Peyer's patch (tissue), 4 donors: ENCODE data around the gene HCCS. TPM values are rescaled to one million over a fixed set of nuclear protein-coding genes. Genes with fewer than 3 reads are reported as not detected.

ENCODE experiments used
- DNase-seq, 3 donors: peaks; one replicate each; pipeline ENCODE4 v3.0.0-alpha.2; 2017 to 2019
- H3K27ac ChIP-seq, 4 donors: fragments of 200-600 bp; sonication (generic); one replicate each; pipeline ENCODE4 v1.5.1; 2016 to 2019
- H3K27me3 ChIP-seq, 2 donors: fragments of 200-600 bp; sonication (generic); one replicate each; pipeline ENCODE4 v1.5.1; 2019
- H3K36me3 ChIP-seq, 3 donors: fragments of 200-600 bp; sonication (generic); one replicate each; pipeline ENCODE4 v1.5.1; 2016 to 2019
- H3K4me1 ChIP-seq, 4 donors: fragments of 200-600 bp; sonication (generic); one replicate each; pipeline ENCODE4 v1.5.1; 2016 to 2019
- H3K4me3 ChIP-seq, 4 donors: fragments of 200-600 bp; sonication (generic); 1 replicate in 3 of 4; 2 replicates in 1 of 4; pipeline ENCODE4 v1.5.1; 2016 to 2019; ENCODE audit warnings: mild to moderate bottlenecking in 1 of 4
- H3K9me3 ChIP-seq, 4 donors: fragments of 200-600 bp; sonication (generic); one replicate each; pipeline ENCODE4 v1.5.1; 2016 to 2019; ENCODE audit warnings: mild to moderate bottlenecking in 1 of 4
- POLR2A ChIP-seq, 2 donors: fragments of 450-650 bp; IDR thresholded peaks; one replicate each; pipeline ENCODE4 v1.5.1; 2017; ENCODE audit warnings: antibody characterized with exemption in 2 of 2, mild to moderate bottlenecking in 2 of 2, moderate library complexity in 2 of 2
- small RNA-seq, 2 donors: library from RNA; depleted of rRNA; stranded (forward); fragments of <200 nt; gene quantifications; one replicate each; pipeline ENCODE3, GENCODE V24; 2016
- total RNA-seq, 4 donors: library from RNA; depleted of rRNA; stranded (reverse); fragments of >200 nt; gene quantifications; one replicate each; pipeline ENCODE4 v1.1.0, GENCODE V29; 2016
- TF ChIP-seq, protein P1 (sequence below), 6 experiments: fragments of 450-650 bp in 4 of 6; fragments of 200-600 bp in 2 of 6; sonication (generic) in 1 of 6; IDR thresholded peaks; one replicate each; pipeline ENCODE4 v1.5.1; 2017 to 2019; ENCODE audit warnings: antibody characterized with exemption in 6 of 6, mild to moderate bottlenecking in 3 of 6, moderate library complexity in 1 of 6

The HCCS gene
- total RNA-seq, 4 donors from 2014 or later: 5.8 to 17.0 (median 10.4) TPM

DNA sequence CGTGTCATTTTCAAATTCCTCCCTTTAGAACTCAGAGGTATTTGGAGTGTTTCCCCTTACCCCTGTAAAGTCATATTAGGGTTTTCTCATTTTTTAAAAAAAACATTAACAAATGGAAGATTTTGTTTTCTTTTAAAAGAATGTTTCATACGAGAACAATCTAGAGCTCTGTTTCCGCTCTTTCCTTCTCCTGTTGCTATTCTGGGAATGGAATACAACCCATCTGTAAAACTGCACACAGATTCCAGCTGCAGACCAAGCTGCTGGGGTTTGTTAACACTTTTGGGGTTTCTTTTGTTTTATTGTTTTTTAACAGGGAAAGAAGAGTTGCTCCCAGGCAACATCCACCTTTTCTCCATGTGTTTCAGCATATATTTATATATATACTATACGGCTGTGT, 61.3 kb downstream of the HCCS start:
- Histone ChIP-seq H3K4me3 (no peak overlapping the region), H3K36me3 (no peaks in the 10 kb centered on the region), H3K9me3 (no peaks in the 10 kb centered on the region), H3K4me1 (no peaks in the 10 kb centered on the region), H3K27ac (no peak overlapping the region), H3K27me3 (no peaks in the 10 kb centered on the region)
- no peak for TF ChIP-seq POLR2A (IDR thresholded peaks at IDR 0.05)
- TF ChIP-seq, protein P1, sequence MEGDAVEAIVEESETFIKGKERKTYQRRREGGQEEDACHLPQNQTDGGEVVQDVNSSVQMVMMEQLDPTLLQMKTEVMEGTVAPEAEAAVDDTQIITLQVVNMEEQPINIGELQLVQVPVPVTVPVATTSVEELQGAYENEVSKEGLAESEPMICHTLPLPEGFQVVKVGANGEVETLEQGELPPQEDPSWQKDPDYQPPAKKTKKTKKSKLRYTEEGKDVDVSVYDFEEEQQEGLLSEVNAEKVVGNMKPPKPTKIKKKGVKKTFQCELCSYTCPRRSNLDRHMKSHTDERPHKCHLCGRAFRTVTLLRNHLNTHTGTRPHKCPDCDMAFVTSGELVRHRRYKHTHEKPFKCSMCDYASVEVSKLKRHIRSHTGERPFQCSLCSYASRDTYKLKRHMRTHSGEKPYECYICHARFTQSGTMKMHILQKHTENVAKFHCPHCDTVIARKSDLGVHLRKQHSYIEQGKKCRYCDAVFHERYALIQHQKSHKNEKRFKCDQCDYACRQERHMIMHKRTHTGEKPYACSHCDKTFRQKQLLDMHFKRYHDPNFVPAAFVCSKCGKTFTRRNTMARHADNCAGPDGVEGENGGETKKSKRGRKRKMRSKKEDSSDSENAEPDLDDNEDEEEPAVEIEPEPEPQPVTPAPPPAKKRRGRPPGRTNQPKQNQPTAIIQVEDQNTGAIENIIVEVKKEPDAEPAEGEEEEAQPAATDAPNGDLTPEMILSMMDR (IDR thresholded peaks at IDR 0.05): no peak
- DNase-seq: no peak

Small RNAs within 50 kb of the gene (small RNA-seq; reads per million reads assigned to genes)
- gene RF00019 (0 reads per million in 2 donors), gene RF02271 (0 reads per million in 2 donors)

Other genes starting within 250 kb of the HCCS start
- not detected for gene AMELX, start 182.1 kb downstream of the HCCS start, total RNA-seq